ENCODE measurements around the gene SNAI3.

- no peak for TF ChIP-seq POLR2A (IDR thresholded peaks at IDR 0.05; ENCODE audit: low read length)
- TF ChIP-seq GATA1 (IDR thresholded peaks at IDR 0.05; ENCODE audit: low read depth, low read length): no peak
Observed at GRCh38 chr16:88647178-88648070, 38.9 kb downstream of the SNAI3 start.

All from erythroblast (primary cell).